HG03558 (cell line): Measurements from ENCODE around the gene FOXC1.

Experiments
- ATAC-seq: cut with Tn5 transposase; IDR thresholded peaks from one replicate; pipeline ENCODE4 v1.9.1; 2021; ENCODE audit warnings: moderate number of reproducible peaks; ENCODE audit not compliant: unreplicated experiment; ENCODE audit errors: extremely low read depth

The FOXC1 gene

GRCh38 chr6:1634081-1634480 is 24.4 kb downstream of the FOXC1 start:
- no peak for ATAC-seq

GRCh38 chr6:1635305-1636010 is 25.7 kb downstream of the FOXC1 start:
- no peak for ATAC-seq

GRCh38 chr6:1636272-1636825 is 26.6 kb downstream of the FOXC1 start:
- ATAC-seq, result no peak

GRCh38 chr6:1636971-1637871 is 27.5 kb downstream of the FOXC1 start:
- ATAC-seq, result no peak

GRCh38 chr6:1639430-1639829 is 29.7 kb downstream of the FOXC1 start:
- ATAC-seq, result no peak

- ATAC-seq, result no peak
Observed at GRCh38 chr6:1640476-1640875, 30.8 kb downstream of the FOXC1 start.

- ATAC-seq, result no peak
Observed at GRCh38 chr6:1641343-1641885, 31.7 kb downstream of the FOXC1 start.

- no peak for ATAC-seq
Observed at GRCh38 chr6:1643111-1643510, 33.4 kb downstream of the FOXC1 start.

- ATAC-seq, result no peak
Observed at GRCh38 chr6:1643830-1644445, 34.2 kb downstream of the FOXC1 start.

- ATAC-seq, result no peak
Observed at GRCh38 chr6:1644516-1645060, 34.9 kb downstream of the FOXC1 start.

GRCh38 chr6:1645466-1646185 is 35.9 kb downstream of the FOXC1 start:
- ATAC-seq, result no peak

- ATAC-seq, result no peak
Observed at GRCh38 chr6:1651362-1651761, 41.6 kb downstream of the FOXC1 start.

GRCh38 chr6:1652842-1653241 is 43.1 kb downstream of the FOXC1 start:
- no peak for ATAC-seq

- no peak for ATAC-seq
Observed at GRCh38 chr6:1654054-1654453, 44.3 kb downstream of the FOXC1 start.

GRCh38 chr6:1657116-1657770 is 47.5 kb downstream of the FOXC1 start:
- ATAC-seq, result no peak

GRCh38 chr6:1657771-1658165 is 48.1 kb downstream of the FOXC1 start:
- no peak for ATAC-seq

GRCh38 chr6:1658212-1659005 is 48.7 kb downstream of the FOXC1 start:
- ATAC-seq, result no peak

- ATAC-seq, result no peak
Observed at GRCh38 chr6:1659816-1660215, 50.1 kb downstream of the FOXC1 start.
